Hepatic stellate cell (primary cell): ENCODE measurements around the gene IFNA7.
"Not testable (repeated sequence)": the region's sequence is repeated elsewhere in the genome, so short reads cannot be mapped to it uniquely, and the experiment has no call there.

ENCODE experiments used
- DNase-seq: peaks from one replicate; pipeline ENCODE4 v3.0.0; 2011; ENCODE audit warnings: low spot score

IFNA7 gene

GRCh38 chr9:21182810-21183736 lies 18.9 kb downstream of the IFNA7 start:
- DNase-seq = not testable (repeated sequence)

- no peak for DNase-seq
Observed at GRCh38 chr9:21174671-21175070, 27.3 kb downstream of the IFNA7 start.

GRCh38 chr9:21172156-21172555 lies 29.8 kb downstream of the IFNA7 start:
- DNase-seq = no peak

GRCh38 chr9:21171351-21171750 lies 30.7 kb downstream of the IFNA7 start:
- no peak for DNase-seq

GRCh38 chr9:21166560-21166959 lies 35.4 kb downstream of the IFNA7 start, which contains the start of gene IFNA21:
Gene IFNA21 (minus strand): TSS chr9:21166660. CDS start chr9:21166612, 48 bp downstream.
- DNase-seq = not testable (repeated sequence)

- DNase-seq = no peak
Observed at GRCh38 chr9:21165516-21165915, 36.5 kb downstream of the IFNA7 start.

GRCh38 chr9:21160178-21160577 lies 41.8 kb downstream of the IFNA7 start:
- DNase-seq = no peak

GRCh38 chr9:21155501-21155900 lies 46.5 kb downstream of the IFNA7 start:
- DNase-seq = no peak

- no peak for DNase-seq
Observed at GRCh38 chr9:21154018-21154608, 47.9 kb downstream of the IFNA7 start.

- DNase-seq = no peak
Observed at GRCh38 chr9:21153336-21154017, 48.5 kb downstream of the IFNA7 start.
